Panc1 (cell line): ENCODE results near the gene DIS3L2. TPM values are rescaled to one million over a fixed set of nuclear protein-coding genes. Genes with fewer than 3 reads are reported as not detected.

ENCODE experiments used
- microRNA-seq: library from miRNA; unstranded; fragments of <30 nt; microRNA quantifications from one replicate; pipeline ENCODE4 v1.1.0, GENCODE V29; 2020; ENCODE audit not compliant: unreplicated experiment
- total RNA-seq: library from RNA; stranded (reverse); gene quantifications from one replicate; pipeline ENCODE4 v1.2.1, GENCODE V29; 2021; ENCODE audit not compliant: unreplicated experiment

DIS3L2 gene
- total RNA-seq, 1 experiment from 2014 or later: 28.1 TPM

Small RNA genes within 50 kb of the gene (microRNA-seq; reads per million reads assigned to microRNA genes)
- gene MIR562: not detected

Other genes starting within 250 kb of the DIS3L2 start
- gene PDE6D, start 180.4 kb upstream of the DIS3L2 start, total RNA-seq: 31.4 TPM
- 41.3 TPM for gene COPS7B, start 175.3 kb upstream of the DIS3L2 start, total RNA-seq
- gene NPPC, start 35.3 kb upstream of the DIS3L2 start, total RNA-seq: 1.1 TPM